Skeletal muscle satellite cell (primary cell): ENCODE measurements around the gene CARD8.
A peak's percentile ranks its signal among the peaks of the same experiment; 100 is the strongest.

Source experiments
- H3K27me3 ChIP-seq: 2 replicates; pipeline ENCODE4 v1.7.0; 2013; ENCODE audit warnings: low read length; ENCODE audit not compliant: control insufficient read depth, insufficient read depth
- H3K36me3 ChIP-seq: 2 replicates; pipeline ENCODE4 v1.7.0; 2013; ENCODE audit warnings: mild to moderate bottlenecking, control low read depth, low read length; ENCODE audit not compliant: insufficient read depth
- H3K4me1 ChIP-seq: 2 replicates; pipeline ENCODE4 v1.7.0; 2013; ENCODE audit warnings: low read length; ENCODE audit not compliant: control insufficient read depth, insufficient read depth
- H3K4me2 ChIP-seq: 2 replicates; pipeline ENCODE4 v1.7.0; 2013; ENCODE audit warnings: mild to moderate bottlenecking, low read length
- H3K4me3 ChIP-seq: 2 replicates; pipeline ENCODE4 v1.7.0; 2013; ENCODE audit warnings: low read length
- H3K9ac ChIP-seq: 2 replicates; pipeline ENCODE4 v1.7.0; 2013; ENCODE audit warnings: mild to moderate bottlenecking, low read depth, low read length, moderate library complexity
- H3K9me3 ChIP-seq: replicated peaks from 2 replicates; pipeline ENCODE4 v1.7.0; 2013; ENCODE audit warnings: mild to moderate bottlenecking, control low read depth, low read length

Gene CARD8

DNA sequence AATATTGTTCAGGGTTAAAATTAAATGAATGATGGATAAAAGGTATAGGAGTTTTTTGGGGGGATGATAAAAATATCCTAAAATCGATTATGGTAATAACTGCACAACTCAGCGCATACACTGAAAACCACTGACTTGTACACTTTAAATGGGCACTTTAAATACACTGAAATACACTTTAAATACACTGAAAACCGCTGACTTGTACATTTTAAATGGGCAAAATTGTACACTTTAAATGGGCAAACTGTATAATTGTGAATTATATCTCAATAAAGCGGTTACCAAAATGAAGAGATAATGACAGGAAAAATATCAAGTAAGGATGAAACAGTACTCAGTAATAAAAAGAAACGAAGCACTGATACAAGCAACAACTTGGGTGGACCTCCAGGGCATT, 87.0 kb downstream of the CARD8 start:
- Histone ChIP-seq H3K36me3 (peaks cover 8% of the 10 kb centered on the region), H3K4me2 (peak overlapping the region; percentile 74), H3K4me3 (no peak overlapping the region), H3K9me3 (no peaks in the 10 kb centered on the region), H3K27me3 (no peaks in the 10 kb centered on the region), H3K4me1 (peaks cover 9% of the 10 kb centered on the region), H3K9ac (no peak overlapping the region)

DNA sequence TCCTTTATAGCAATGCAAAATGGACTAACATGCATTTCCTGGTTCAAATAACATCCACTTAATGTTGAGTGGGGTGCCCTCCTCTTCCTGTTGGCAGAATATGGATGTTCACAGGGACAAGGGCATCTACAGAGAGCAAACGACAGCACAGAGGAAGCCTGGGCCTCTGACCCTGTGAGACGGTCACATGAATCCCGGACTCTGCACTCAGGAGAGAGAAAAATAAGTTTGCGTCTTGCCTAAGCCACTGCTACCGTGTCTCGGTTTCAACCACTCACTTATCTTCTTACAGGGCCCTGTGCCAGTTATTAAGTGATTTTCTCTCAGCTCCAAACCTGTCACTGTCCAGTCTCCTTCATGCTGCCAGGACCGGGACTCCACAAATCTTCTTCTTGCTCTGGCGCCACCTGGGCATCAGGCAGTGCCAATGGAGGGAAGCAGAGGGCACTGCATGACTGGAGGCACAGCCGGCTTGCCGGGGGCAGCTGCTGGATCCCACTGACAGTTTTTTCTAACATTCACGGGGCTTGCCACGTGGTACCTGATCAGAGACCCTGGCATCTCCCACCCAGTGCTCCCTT, 97.4 kb downstream of the CARD8 start:
- Histone ChIP-seq H3K4me1 (no peaks in the 10 kb centered on the region), H3K27me3 (no peaks in the 10 kb centered on the region), H3K36me3 (peaks cover 17% of the 10 kb centered on the region), H3K9me3 (no peaks in the 10 kb centered on the region), H3K4me3 (no peak overlapping the region), H3K4me2 (no peak overlapping the region), H3K9ac (no peak overlapping the region)
